Astrocyte (in vitro differentiated cells and primary cell): Measurements from ENCODE around the gene RNU1-1.
"Not testable (repeated sequence)": the region's sequence is repeated elsewhere in the genome, so short reads cannot be mapped to it uniquely, and the experiment has no call there.

ENCODE experiments used
- CTCF ChIP-seq: IDR thresholded peaks from 2 replicates; pipeline ENCODE4 v1.5.1; 2011; ENCODE audit warnings: low read depth, mild to moderate bottlenecking, inconsistent platforms, low read length, moderate library complexity; ENCODE audit not compliant: insufficient read depth
- EZH2 ChIP-seq: IDR thresholded peaks from 2 replicates; pipeline ENCODE4 v1.6.1; 2012; ENCODE audit warnings: mild to moderate bottlenecking, low read length, inconsistent platforms; ENCODE audit not compliant: insufficient read depth

- not testable (repeated sequence) for TF ChIP-seq EZH2, CTCF
Measured at GRCh38 chr1:16500466-16500865, 13.6 kb downstream of the RNU1-1 start.
